ENCODE data around the gene ANTKMT. TPM values are rescaled to one million over a fixed set of nuclear protein-coding genes. Genes with fewer than 3 reads are reported as not detected.

Gene ANTKMT
- total and polyA plus RNA-seq, 2 of the 8 experiments (the other 6 are each of a cell fraction or from before 2014, with no cell fraction given): 26.5 to 26.6 TPM

- POLR2A ChIA-PET (ENCODE audit: partially characterized antibody): interaction anchor here (0.6 to 6.3 kb wide), 18 partner anchors 10 to 318 kb away, joined by 3 to 39 read pairs (median 4); partner anchors contain the start of genes ANTKMT, CCDC78, GNG13 and MSLN
- H3K9me3 ChIP-seq (ENCODE audit: insufficient read depth in 2 of 2, low read depth in 1 of 2, low read length in 1 of 2): no peaks in the 10 kb centered on the region
- H3K4me2 ChIP-seq (ENCODE audit: insufficient read depth in 1 of 2, low read depth in 2 of 2, low read length in 2 of 2): peak within 1 kb of the TSS; percentile 70 to 80
- H2BK12ac ChIP-seq (ENCODE audit: low read depth, low read length): 0 out of 2 replicates have a peak within 1 kb of the TSS, but pooled peaks have one; percentile 3
- H3K79me1 ChIP-seq (ENCODE audit: low read depth, low read length): no peaks in the 10 kb centered on the region
- H3K36me3 ChIP-seq (ENCODE audit: control insufficient read depth in 2 of 4, insufficient read depth in 4 of 4, low read length in 3 of 4): peaks cover 0 to 3% (median 0%) of the 10 kb centered on the region in 4 experiments; a peak in 1 of 8 replicates
- peak within 1 kb of the TSS; percentile 84 for H3K27ac ChIP-seq (ENCODE audit: low read depth, low read length)
- no peaks in the 10 kb centered on the region for H3K27me3 ChIP-seq (replicated peaks in 1 of 4; ENCODE audit: control insufficient read depth in 3 of 4, extremely low read depth in 1 of 4, insufficient read depth in 3 of 4, low read length in 3 of 4)
- peak within 1 kb of the TSS; percentile 64 to 81 (median 71) for H3K9ac ChIP-seq (replicated peaks in 1 of 4; ENCODE audit: extremely low read depth in 1 of 4, low read depth in 3 of 4, low read length in 3 of 4)
- CTCF ChIA-PET (ENCODE audit: partially characterized antibody): interaction anchor here (0.6 to 35.8 kb wide), 16 partner anchors 9 to 1366 kb away, joined by 3 to 977 read pairs (median 4); partner anchors contain the start of genes ANTKMT, CCDC78, CHTF18 and FBXL16
- H3K4ac ChIP-seq (replicated peaks; ENCODE audit: insufficient read length, low read depth, low read length): no peak within 1 kb of the TSS
- no peak within 1 kb of the TSS for H2AFZ ChIP-seq (ENCODE audit: low read length)
- no peak within 1 kb of the TSS for H2BK15ac ChIP-seq (ENCODE audit: low read length)
- peak within 1 kb of the TSS; percentile 46 for H3K56ac ChIP-seq (replicated peaks; ENCODE audit: insufficient read length, low read depth, low read length)
- peaks cover 7% of the 10 kb centered on the region; the same call in 1 of the 2 replicates for H3K23me2 ChIP-seq (ENCODE audit: low read depth, low read length)
- WGBS, 2 experiments (ENCODE audit: extremely low coverage in 1 of 2, insufficient coverage in 1 of 2, insufficient read length in 1 of 2, insufficient replicate concordance in 2 of 2, low coverage in 1 of 2, low lambda C conversion rate in 2 of 2, missing lambda C conversion rate in 1 of 2): 3% methylated on average over 59 of the region's 79 CpGs; no CpG with 5 or more reads in 1 of the 2 experiments
- peak within 1 kb of the TSS; percentile 91 for H2BK5ac ChIP-seq (ENCODE audit: low read depth, low read length)
- H4K8ac ChIP-seq (ENCODE audit: extremely low read depth, insufficient read depth, low read length): peak within 1 kb of the TSS; percentile 93
- no peak for FAIRE-seq
- no peak within 1 kb of the TSS for H4K91ac ChIP-seq (replicated peaks; ENCODE audit: insufficient read length, low read length)
- peak within 1 kb of the TSS; percentile 78; the same call in 1 of the 2 replicates for H3K18ac ChIP-seq (ENCODE audit: extremely low read depth, low read length)
- H2BK120ac ChIP-seq (replicated peaks; ENCODE audit: low read depth, low read length): no peak within 1 kb of the TSS
- H4K5ac ChIP-seq (ENCODE audit: insufficient read length, low read depth, low read length): peak within 1 kb of the TSS; percentile 80
- H3K79me2 ChIP-seq (ENCODE audit: control insufficient read depth in 1 of 2, insufficient read depth in 2 of 2, low read length in 2 of 2): no peaks in the 10 kb centered on the region
- H4K20me1 ChIP-seq (replicated peaks in 1 of 2; ENCODE audit: control insufficient read depth in 1 of 2, insufficient read depth in 2 of 2, low read length in 2 of 2): no peaks in the 10 kb centered on the region
- no peak within 1 kb of the TSS for H3K23ac ChIP-seq (ENCODE audit: insufficient read length)
- H3K4me3 ChIP-seq (ENCODE audit: extremely low read depth in 1 of 4, insufficient read depth in 2 of 4, low read depth in 3 of 4, low read length in 4 of 4): peak within 1 kb of the TSS; percentile 62 to 90 (median 81)
- DNase-seq (ENCODE audit: low read depth in 1 of 2, low spot score in 2 of 2): peak in 1 of 2 experiments; percentile 99
- H2BK20ac ChIP-seq (ENCODE audit: low read length): no peak within 1 kb of the TSS
- no peak within 1 kb of the TSS for H2AK5ac ChIP-seq (ENCODE audit: low read depth, low read length)
- no peak within 1 kb of the TSS for H3K14ac ChIP-seq (ENCODE audit: insufficient read length)
- peaks cover 0 to 9% (median 4%) of the 10 kb centered on the region in 4 experiments; a peak in 5 of 7 replicates for H3K4me1 ChIP-seq (replicated peaks in 1 of 4; ENCODE audit: control insufficient read depth in 3 of 4, insufficient read depth in 4 of 4, low read length in 3 of 4)
- TF ChIP-seq TBP (IDR thresholded peaks at IDR 0.05; ENCODE audit: low read depth, low read length) (peak; percentile 56; the same call in 1 of the 2 replicates), JUN (IDR thresholded peaks at IDR 0.05; ENCODE audit: low read depth, low read length) (no peak; the same call in 1 of the 2 replicates), ATF2 (IDR thresholded peaks at IDR 0.05; ENCODE audit: low read length) (peak; percentile 88), RNF2 (IDR thresholded peaks at IDR 0.05; ENCODE audit: borderline replicate concordance, low read depth, low read length, missing control alignments, poor library complexity, severe bottlenecking) (no peak), CHD2 (IDR thresholded peaks at IDR 0.05; ENCODE audit: low read length) (peak; percentile 53; the same call in 1 of the 2 replicates), RXRA (IDR thresholded peaks at IDR 0.05; ENCODE audit: insufficient read depth, low read depth, low read length) (no peak)
- TF ChIP-seq, protein P1, sequence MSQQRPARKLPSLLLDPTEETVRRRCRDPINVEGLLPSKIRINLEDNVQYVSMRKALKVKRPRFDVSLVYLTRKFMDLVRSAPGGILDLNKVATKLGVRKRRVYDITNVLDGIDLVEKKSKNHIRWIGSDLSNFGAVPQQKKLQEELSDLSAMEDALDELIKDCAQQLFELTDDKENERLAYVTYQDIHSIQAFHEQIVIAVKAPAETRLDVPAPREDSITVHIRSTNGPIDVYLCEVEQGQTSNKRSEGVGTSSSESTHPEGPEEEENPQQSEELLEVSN (IDR thresholded peaks at IDR 0.05): peak; percentile 93
- TF ChIP-seq, protein P2, sequence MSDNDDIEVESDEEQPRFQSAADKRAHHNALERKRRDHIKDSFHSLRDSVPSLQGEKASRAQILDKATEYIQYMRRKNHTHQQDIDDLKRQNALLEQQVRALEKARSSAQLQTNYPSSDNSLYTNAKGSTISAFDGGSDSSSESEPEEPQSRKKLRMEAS (IDR thresholded peaks at IDR 0.05): peak; percentile 91
Observed at GRCh38 chr16:740764-741505, 20.0 kb downstream of the ANTKMT start, which contains the start of gene CIAO3. CIAO3 (minus strand) TSS chr16:740997; CDS start chr16:740985, 12 bp downstream.
